Rectal smooth muscle tissue (tissue), 1 donor: Measurements from ENCODE around the gene CA9.

Experiments used
- H3K27ac ChIP-seq: one replicate; pipeline ENCODE4 v1.7.0; 2013; ENCODE audit warnings: low read depth, low read length, inconsistent platforms
- H3K27me3 ChIP-seq: one replicate; pipeline ENCODE4 v1.7.0; 2013; ENCODE audit warnings: low read length; ENCODE audit not compliant: control insufficient read depth, insufficient read depth
- H3K36me3 ChIP-seq: one replicate; pipeline ENCODE4 v1.7.0; 2013; ENCODE audit warnings: low read length; ENCODE audit not compliant: control insufficient read depth, insufficient read depth
- H3K4me1 ChIP-seq: one replicate; pipeline ENCODE4 v1.7.0; 2013; ENCODE audit warnings: low read length; ENCODE audit not compliant: control insufficient read depth, insufficient read depth
- H3K4me3 ChIP-seq: one replicate; pipeline ENCODE4 v1.7.0; 2013; ENCODE audit warnings: low read length
- H3K9ac ChIP-seq: one replicate; pipeline ENCODE4 v1.7.0; 2013; ENCODE audit warnings: low read length

The CA9 gene

DNA sequence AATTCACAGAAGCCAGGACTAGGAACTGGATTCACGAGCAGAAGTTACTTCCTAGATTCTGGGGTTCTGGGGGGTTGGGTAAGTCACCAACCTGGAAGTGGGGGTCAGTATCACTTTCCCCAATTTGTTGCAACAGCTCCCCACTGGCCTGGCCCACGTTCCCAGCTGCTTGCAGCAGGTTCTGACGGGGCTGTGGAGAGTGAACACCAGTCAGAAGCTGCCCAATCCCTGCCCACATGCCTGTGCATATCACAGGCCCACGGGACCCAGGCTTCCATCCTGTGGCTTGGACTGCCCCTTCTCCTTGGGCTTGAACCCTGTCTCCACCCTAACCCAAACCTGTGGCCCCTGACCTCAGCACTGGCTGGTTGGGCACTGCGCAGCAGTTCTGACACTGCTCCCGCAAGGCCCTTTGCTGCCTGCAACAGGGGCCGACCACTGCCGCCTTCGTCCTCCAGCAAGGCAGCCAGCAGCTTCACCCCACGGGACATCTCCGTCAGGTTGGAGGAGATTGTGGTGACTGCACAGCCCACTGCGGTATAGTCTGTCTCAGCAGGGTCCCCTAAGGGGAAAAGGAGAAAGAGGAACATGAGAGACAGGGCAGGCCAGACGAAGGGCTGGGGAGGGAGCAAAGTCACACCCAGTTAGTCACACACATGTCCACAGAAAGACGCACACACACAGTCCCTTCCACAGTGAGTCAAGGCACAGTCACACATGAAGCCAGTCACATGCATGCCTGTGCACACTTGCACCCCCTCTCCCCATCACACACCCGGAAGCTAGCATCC is 45.2 kb downstream of the CA9 start:
- Histone ChIP-seq H3K27ac (no peak overlapping the region), H3K4me1 (no peaks in the 10 kb centered on the region)

DNA sequence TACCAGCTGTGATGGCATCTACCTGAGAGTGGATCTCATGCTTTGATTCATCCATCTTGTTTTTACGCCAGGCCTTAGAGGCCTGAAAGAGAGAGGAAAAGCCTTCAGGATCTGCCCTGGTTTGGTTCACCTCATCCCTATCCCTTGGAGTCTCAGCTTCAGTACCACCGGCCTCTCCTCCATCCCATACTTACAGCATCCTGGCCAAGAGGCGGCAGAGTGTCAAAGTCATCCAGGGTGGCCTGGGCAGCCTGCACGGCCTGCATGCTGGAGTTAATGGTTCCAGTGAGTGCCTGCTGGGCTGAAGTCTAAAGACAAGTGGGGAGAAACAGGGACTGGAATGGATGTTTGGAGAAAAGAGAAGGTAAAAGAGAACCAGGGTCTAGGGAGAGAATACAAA is 45.8 kb downstream of the CA9 start:
- H3K4me3 ChIP-seq, result no peak overlapping the region
- no peaks in the 10 kb centered on the region for H3K4me1 ChIP-seq
- peaks cover 91% of the 10 kb centered on the region for H3K36me3 ChIP-seq
- no peak overlapping the region for H3K9ac ChIP-seq
- no peaks in the 10 kb centered on the region for H3K27me3 ChIP-seq
- no peak overlapping the region for H3K27ac ChIP-seq

More for the DNA sequence above, 45.2 kb downstream of the CA9 start:
- Histone ChIP-seq H3K4me3 (no peak overlapping the region), H3K27me3 (no peaks in the 10 kb centered on the region), H3K36me3 (peaks cover 91% of the 10 kb centered on the region), H3K9ac (no peak overlapping the region)

DNA sequence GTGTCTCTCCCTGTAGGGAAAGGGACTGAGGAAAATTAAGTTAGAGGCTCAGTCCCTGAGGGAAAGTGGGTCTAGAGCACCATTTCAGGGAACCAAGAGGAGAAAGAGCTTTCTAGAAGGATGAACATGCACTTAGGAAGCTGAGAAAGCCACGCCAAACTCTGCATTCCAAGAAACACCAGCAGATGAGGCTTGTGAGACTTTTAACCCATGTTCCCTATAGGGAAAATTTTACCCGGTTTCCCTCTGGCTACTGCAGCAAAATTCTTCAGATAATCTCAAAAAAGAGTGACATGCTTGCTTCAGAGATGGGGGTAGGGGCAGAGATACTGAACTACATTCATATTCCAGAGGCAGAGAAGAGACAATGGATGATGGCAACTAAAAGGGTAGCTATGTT is 49.7 kb downstream of the CA9 start:
- Histone ChIP-seq H3K36me3 (peaks cover 68% of the 10 kb centered on the region), H3K4me1 (peaks cover 22% of the 10 kb centered on the region), H3K27me3 (no peaks in the 10 kb centered on the region), H3K4me3 (no peak overlapping the region), H3K9ac (no peak overlapping the region), H3K27ac (no peak overlapping the region)

GRCh38 chr9:35723908-35724307 is 50.2 kb downstream of the CA9 start:
- Histone ChIP-seq H3K27me3 (no peaks in the 10 kb centered on the region), H3K27ac (no peak overlapping the region), H3K36me3 (peaks cover 63% of the 10 kb centered on the region), H3K9ac (no peak overlapping the region), H3K4me1 (peaks cover 27% of the 10 kb centered on the region), H3K4me3 (no peak overlapping the region)

DNA sequence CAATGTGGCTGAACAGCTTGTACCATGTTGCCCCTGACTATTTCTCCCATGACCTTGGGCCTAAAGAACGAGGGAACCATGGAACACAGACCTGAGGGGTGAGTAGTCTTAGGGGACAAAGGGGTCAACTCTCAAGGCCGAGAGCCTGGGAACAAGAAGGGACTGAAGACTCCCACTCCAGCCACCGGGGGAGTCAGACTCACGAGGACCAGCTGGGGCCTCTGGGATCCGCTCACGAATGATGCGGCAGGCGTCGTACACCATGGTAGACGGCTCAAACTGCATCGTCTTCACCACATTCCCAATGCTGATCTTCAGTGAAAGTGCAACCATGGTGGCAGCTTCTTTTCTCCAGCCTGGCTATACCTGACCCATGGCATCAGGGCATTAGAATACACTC is 51.6 kb downstream of the CA9 start:
- H3K4me1 ChIP-seq, result peaks cover 41% of the 10 kb centered on the region
- H3K27me3 ChIP-seq, result no peaks in the 10 kb centered on the region
- no peak overlapping the region for H3K9ac ChIP-seq
- peaks cover 48% of the 10 kb centered on the region for H3K36me3 ChIP-seq
- no peak overlapping the region for H3K4me3 ChIP-seq
- H3K27ac ChIP-seq, result peak overlapping the region; percentile 37

- Histone ChIP-seq H3K9ac (peak overlapping the region; percentile 55), H3K27ac (peak overlapping the region; percentile 94), H3K4me3 (peak overlapping the region; percentile 63), H3K36me3 (peaks cover 34% of the 10 kb centered on the region), H3K27me3 (no peaks in the 10 kb centered on the region), H3K4me1 (peaks cover 50% of the 10 kb centered on the region)
These were observed 53.2 kb downstream of the CA9 start for GRCh38 chr9:35726931-35727330.

DNA sequence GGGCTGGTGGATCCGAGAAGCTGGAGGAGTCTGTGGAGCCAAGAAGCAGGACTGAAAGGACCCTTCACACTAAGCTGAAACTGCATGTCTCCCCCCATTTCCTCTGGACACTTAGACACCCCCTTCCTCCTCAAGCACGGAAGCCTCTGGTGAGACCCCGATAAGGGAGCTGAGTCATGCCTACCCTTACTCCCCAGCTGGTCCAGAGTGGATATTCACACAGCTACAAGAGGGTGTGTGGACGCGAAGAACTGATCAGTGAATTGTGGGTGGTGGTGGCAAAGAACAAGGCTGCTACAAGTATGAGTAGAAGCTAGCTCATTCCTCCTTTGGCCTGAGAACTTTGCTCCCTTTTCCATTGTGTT is 53.9 kb downstream of the CA9 start:
- Histone ChIP-seq H3K36me3 (peaks cover 27% of the 10 kb centered on the region), H3K4me3 (peak overlapping the region; percentile 63), H3K27me3 (no peaks in the 10 kb centered on the region), H3K4me1 (peaks cover 50% of the 10 kb centered on the region), H3K9ac (peak overlapping the region; percentile 55), H3K27ac (peak overlapping the region; percentile 94)

GRCh38 chr9:35728041-35728971 is 54.6 kb downstream of the CA9 start:
- Histone ChIP-seq H3K36me3 (peaks cover 23% of the 10 kb centered on the region), H3K4me3 (peak overlapping the region; percentile 63), H3K27ac (peak overlapping the region; percentile 94), H3K9ac (peak overlapping the region; percentile 68), H3K27me3 (no peaks in the 10 kb centered on the region), H3K4me1 (peaks cover 56% of the 10 kb centered on the region)

GRCh38 chr9:35729101-35729500 is 55.4 kb downstream of the CA9 start:
- no peaks in the 10 kb centered on the region for H3K27me3 ChIP-seq
- H3K9ac ChIP-seq, result peak overlapping the region; percentile 33
- peaks cover 15% of the 10 kb centered on the region for H3K36me3 ChIP-seq
- H3K4me3 ChIP-seq, result peak overlapping the region; percentile 66
- peak overlapping the region; percentile 94 for H3K27ac ChIP-seq
- H3K4me1 ChIP-seq, result peaks cover 57% of the 10 kb centered on the region

GRCh38 chr9:35729700-35730485 is 56.2 kb downstream of the CA9 start:
- Histone ChIP-seq H3K4me1 (peaks cover 57% of the 10 kb centered on the region), H3K27me3 (no peaks in the 10 kb centered on the region), H3K9ac (peak overlapping the region; percentile 33), H3K4me3 (peak overlapping the region; percentile 66), H3K27ac (peak overlapping the region; percentile 94), H3K36me3 (peaks cover 7% of the 10 kb centered on the region)

DNA sequence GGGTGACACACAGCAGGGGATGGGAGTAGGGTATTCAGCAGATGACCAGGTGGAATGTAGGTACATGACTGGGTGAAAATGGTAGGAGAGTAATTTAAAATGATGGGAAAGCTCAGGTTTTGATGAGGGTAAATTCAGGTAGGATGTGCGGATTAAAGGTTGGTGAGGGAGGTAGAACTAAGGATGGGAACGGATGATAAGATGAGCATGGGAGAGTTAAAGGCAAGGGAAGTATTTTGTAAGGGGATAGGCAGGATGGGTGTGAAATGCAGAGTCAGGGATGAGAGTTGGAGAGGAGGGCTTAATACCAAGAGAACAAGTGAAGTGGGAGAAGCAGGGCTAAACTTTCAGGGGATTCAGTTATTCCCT is 56.7 kb downstream of the CA9 start:
- Histone ChIP-seq H3K36me3 (peaks cover 7% of the 10 kb centered on the region), H3K9ac (no peak overlapping the region), H3K4me1 (peaks cover 57% of the 10 kb centered on the region), H3K27ac (peak overlapping the region; percentile 94), H3K27me3 (no peaks in the 10 kb centered on the region), H3K4me3 (peak overlapping the region; percentile 66)
